Erythroblast (primary cell): Measurements from ENCODE around the gene BCL2A1.
A peak's percentile ranks its signal among the peaks of the same experiment; 100 is the strongest.
"Not testable (repeated sequence)": the region's sequence is repeated elsewhere in the genome, so short reads cannot be mapped to it uniquely, and the experiment has no call there.

Experiments
- DNase-seq, 2 experiments: peaks; one replicate each; lab custom pipeline; 2025; lab: John Stamatoyannopoulos, UW
- GATA1 ChIP-seq: IDR thresholded peaks from 2 replicates; pipeline ENCODE4 v1.6.1; 2011; ENCODE audit warnings: low read depth, mild to moderate bottlenecking, control low read depth, low read length, moderate library complexity
- POLR2A ChIP-seq: IDR thresholded peaks from 2 replicates; pipeline ENCODE4 v1.6.1; 2011; ENCODE audit warnings: mild to moderate bottlenecking, low read length

Gene BCL2A1

GRCh38 chr15:79933231-79933630 lies 37.8 kb downstream of the BCL2A1 start:
- DNase-seq, result no peak
- TF ChIP-seq GATA1 (no peak), POLR2A (no peak)

DNA sequence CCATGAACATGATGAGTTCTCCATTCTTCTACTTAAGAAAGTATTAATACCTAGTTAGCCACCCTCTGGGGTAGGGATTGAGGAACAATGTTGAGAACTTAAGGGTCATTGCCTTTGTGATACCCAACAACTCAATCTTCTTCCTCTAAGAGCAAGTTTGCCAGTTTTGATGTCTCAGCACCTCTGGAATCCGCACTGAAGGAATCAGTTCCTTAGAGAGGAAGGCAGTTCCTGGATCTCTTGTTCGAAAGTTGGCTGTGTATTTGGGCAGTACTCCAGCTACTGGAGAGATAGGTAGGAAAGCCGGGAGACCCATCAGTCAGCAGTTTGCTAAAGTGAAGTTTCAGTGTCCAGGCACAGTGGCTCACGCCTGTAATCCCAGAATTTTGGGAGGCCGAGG lies 38.5 kb downstream of the BCL2A1 start:
- no peak for DNase-seq
- TF ChIP-seq POLR2A, result no peak
- TF ChIP-seq GATA1, result no peak

DNA sequence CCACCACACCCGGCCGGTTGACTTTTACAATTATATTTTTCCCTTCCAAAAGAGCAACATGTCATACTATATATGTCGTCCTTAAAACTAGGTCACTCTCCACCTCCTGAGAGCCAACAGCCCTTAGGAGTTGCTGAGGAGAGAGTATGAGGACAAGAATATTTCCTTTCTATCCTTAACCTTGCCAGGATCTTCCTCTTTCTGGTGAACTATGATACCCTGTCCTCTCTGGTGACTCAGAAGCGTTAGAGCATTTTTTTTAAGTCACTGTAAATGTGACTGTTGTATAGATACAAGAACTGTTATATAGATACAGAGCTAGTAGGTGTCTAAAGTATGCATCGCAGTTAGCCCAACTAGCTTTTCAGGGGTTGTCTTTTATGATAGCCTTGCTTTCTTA lies 40.5 kb downstream of the BCL2A1 start:
- no peak for TF ChIP-seq POLR2A
- no peak for TF ChIP-seq GATA1
- DNase-seq, result no peak

GRCh38 chr15:79929412-79929811 lies 41.6 kb downstream of the BCL2A1 start:
- DNase-seq, result no peak
- TF ChIP-seq GATA1 (no peak), POLR2A (no peak)

DNA sequence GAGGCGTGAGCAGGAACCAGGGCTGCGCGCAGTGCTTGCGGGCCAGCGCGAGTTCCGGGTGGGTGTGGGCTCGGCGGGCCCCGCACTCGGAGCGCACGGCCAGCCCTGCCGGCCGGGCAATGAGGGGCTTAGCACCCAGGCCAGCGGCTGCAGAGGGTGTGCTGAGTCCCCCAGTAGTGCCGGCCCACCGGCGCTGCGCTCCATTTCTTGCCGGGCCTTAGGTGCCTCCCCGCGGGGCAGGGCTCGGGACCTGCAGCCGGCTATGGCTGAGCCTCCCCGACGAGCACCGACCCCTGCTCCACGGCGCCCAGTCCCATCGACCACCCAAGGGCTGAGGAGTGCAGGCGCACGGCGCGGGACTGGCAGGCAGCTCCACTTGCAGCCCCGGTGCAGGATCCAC lies 44.9 kb downstream of the BCL2A1 start:
- DNase-seq, result not testable (repeated sequence)

DNA sequence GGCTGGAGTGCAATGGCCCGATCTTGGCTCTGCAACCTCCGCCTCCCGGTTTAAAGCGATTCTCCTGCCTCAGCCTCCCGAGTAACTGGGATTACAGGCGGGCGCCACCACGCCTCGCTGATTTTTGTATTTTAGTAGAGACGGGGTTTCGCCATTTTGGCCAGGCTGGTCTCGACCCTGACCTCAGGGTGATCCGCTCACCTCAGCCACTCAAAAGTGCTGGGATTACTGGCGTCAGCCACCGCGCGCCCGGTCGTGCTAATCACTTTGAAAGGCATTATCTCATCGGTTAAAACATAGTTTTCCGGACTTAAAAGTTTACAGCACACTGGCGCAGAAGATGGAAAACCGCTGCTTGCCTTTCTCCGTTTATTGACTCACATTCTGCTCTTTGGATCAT lies 46.6 kb downstream of the BCL2A1 start:
- no peak for TF ChIP-seq POLR2A
- TF ChIP-seq GATA1, result no peak

GRCh38 chr15:79923515-79924169 lies 47.4 kb downstream of the BCL2A1 start:
- TF ChIP-seq POLR2A, result peak; percentile 85
- no peak for TF ChIP-seq GATA1
- peak; percentile 91 to 94 for DNase-seq

More for the DNA sequence above, 46.6 kb downstream of the BCL2A1 start:
- no peak for DNase-seq

GRCh38 chr15:79923079-79923514 lies 47.9 kb downstream of the BCL2A1 start:
- peak; percentile 61 to 69 for DNase-seq
- TF ChIP-seq POLR2A (no peak), GATA1 (no peak)

GRCh38 chr15:79922512-79923078 lies 48.4 kb downstream of the BCL2A1 start:
- no peak for TF ChIP-seq GATA1
- no peak for TF ChIP-seq POLR2A
- DNase-seq, result no peak

DNA sequence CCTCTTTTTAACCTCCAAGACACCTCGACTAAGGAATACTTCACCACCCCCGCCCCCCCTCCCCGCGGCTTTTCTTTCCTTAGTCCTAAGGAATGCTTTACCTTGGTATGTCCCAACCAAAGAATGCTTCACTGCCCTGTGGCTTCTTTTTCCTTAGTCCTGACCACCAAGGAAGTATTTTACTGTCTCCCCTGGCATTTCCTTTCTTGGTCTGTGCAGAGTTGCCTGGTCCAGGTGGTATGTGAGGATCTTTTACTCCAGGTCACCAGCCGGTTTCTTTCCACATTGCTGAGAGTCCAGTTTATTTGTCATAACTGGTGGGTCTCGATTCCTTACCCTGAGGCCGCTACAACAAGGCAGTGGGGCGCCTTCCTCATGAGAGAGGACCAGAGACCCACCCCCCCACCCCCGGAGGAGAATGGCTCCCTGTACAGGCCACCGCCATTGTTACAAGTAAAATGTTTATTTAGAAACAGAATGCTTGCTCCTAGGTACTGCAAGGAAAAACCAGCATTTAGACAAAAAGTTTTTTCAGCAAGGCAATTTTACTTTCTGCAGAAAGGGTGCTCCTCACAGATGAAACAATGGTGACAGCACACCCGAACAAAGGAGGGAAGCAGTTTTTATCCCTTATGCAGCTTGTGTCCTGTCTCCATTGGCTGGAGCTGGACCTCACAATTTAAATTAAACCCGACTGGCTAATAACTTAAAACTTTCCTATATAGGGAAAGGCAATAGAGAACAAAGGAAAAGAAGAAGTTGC lies 51.1 kb downstream of the BCL2A1 start:
- DNase-seq, result peak; percentile 8 to 10

GRCh38 chr15:79919090-79919748 lies 51.8 kb downstream of the BCL2A1 start:
- TF ChIP-seq POLR2A (no peak), GATA1 (no peak)
- DNase-seq, result no peak

More for the DNA sequence above, 51.1 kb downstream of the BCL2A1 start:
- TF ChIP-seq POLR2A (no peak), GATA1 (no peak)

DNA sequence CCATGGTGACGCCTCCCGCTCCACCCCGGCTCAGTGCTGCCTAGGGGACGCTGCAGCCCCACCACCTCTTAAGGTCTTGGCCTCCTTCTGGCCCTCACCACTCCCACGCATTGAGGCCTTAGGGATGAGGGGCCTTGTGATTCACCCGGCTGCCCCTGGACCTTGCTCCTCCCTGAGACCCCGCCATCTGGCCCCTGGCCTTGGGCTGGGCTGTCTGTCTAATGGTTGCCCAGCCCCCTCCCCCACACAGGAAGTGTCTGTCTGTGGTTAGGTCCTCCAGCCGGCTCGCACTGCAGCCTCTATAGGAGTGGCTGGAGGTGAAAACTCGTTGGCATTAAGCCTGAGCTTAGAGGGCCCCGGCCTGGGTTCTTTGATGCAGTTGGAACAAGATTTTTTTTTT lies 52.7 kb downstream of the BCL2A1 start:
- no peak for TF ChIP-seq GATA1
- peak; percentile 0 for TF ChIP-seq POLR2A
- DNase-seq, result no peak

DNA sequence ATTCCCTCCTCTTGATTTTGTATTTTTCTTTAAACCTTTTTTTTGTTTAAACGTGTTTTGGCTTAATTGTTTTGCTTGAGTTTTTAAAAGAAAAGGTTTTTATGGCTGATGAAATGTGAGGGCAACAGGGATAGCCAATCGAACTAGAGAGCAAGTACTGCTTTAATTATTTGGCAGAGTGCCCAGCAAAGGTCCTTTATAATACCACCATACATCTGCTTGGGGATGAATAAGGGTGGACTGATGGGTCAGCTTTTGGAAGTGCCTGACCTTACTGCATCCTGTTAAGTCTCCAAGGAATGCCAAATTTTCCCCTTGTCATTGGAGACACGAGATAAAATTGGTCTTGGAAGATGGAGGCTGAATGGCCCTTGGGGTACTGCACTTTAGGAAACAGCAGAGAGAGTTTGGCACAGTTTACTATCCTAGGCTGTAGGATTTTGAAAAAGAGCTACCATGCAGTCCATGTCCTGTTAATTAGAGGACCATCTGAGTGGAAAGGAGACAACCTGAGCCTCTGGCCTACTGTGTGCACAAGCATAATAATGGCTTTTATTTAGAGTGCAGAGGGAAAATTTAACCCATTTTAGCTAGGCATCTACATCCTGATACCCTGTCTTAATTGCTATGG lies 54.4 kb downstream of the BCL2A1 start:
- no peak for TF ChIP-seq POLR2A
- TF ChIP-seq GATA1, result no peak

GRCh38 chr15:79915776-79916501 lies 55.1 kb downstream of the BCL2A1 start:
- DNase-seq, result peak in 1 of 2 experiments; percentile 6

More for the DNA sequence above, 54.4 kb downstream of the BCL2A1 start:
- DNase-seq, result peak in 1 of 2 experiments; percentile 6
